Activated CD4-positive, alpha-beta T cell treated with anti-CD3 and anti-CD28 coated beads, Interleukin-2, Interleukin-4, amounts not matched to agents 100 ng/mL and 50 ng/mL, durations not matched to agents 16 hours and 8 hours (primary cell): ENCODE results near the gene THEMIS2.
"Not testable (repeated sequence)": the region's sequence is repeated elsewhere in the genome, so short reads cannot be mapped to it uniquely, and the experiment has no call there.

Experiments used
- DNase-seq: peaks from one replicate; pipeline ENCODE4 v3.0.0-alpha.2; 2020; ENCODE audit warnings: low spot score

The THEMIS2 gene

DNA sequence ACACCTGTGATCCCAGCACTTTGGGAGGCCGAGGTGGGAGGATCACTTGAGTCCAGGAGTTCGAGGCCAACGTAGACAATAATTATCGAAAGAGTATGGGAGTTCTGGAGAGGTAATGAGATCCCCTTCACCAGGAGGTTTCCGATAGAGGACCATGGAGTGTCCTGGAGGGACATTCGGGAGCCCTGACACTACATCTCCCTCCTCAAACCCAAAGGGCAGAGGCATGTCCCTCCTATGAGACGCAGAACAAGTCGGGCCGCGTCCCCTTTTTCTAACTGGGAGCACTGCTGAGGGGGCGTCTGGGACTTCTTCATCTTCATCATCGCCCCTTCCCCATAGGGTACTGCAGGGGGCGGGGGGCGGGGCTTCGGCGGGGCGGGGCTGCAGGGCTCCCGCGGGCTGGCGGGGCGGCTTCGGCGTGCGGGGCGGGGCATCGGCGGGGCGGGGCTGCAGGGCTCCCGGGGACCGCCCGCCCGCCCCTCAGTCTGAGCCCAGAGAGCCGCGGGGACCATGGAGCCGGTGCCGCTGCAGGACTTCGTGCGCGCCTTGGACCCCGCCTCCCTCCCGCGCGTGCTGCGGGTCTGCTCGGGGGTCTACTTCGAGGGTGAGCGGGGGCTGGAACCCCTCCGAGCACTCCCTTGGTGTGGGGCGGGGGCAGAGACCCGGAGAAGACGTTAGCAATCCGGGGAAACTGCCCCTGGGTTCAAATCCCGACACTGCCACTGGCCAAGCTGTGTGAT is at the start of gene THEMIS2:
Gene THEMIS2 (plus strand): TSS at position 486 of the 743 bp plus-strand sequence. CDS start 28 bp downstream, at position 514.
- DNase-seq, result peak; percentile 73

DNA sequence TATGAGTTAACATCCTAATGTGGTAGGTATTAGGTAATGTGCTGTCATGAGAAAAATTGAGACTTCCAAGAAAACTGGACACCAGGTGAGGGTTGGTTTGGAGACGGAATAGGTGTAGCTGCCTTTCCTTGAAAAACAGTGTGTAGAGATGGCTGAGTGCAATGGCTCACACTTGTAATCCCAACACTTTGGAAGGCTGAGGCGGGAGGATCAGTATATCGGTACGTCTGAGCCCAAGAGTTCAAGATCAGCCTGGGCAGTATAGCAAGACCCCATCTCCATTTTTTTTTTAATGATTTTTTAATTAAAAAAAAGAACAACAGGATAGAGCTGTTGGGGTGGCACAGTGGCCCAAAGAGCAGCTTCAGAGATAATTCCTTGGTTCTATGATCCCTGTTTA is 48.6 kb upstream of the THEMIS2 start:
- no peak for DNase-seq

DNA sequence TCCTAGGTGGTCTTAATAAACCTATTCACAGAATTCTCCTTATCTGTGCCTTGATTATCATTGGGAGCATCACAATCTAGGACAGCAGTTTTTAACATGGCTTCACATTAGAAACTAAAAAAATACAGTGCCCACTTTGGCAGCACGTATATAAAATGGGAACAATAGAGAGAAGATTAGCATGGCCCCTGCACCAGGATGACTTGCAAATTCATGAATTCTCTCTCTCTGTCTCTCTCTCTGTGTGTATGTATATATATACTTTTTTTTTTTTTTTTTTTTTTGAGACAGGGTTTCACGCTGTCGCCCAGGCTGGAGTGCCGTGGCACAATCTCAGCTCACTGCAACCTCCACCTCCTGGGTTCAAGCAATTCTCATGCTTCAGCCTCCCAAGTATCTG is 47.9 kb upstream of the THEMIS2 start:
- no peak for DNase-seq

DNA sequence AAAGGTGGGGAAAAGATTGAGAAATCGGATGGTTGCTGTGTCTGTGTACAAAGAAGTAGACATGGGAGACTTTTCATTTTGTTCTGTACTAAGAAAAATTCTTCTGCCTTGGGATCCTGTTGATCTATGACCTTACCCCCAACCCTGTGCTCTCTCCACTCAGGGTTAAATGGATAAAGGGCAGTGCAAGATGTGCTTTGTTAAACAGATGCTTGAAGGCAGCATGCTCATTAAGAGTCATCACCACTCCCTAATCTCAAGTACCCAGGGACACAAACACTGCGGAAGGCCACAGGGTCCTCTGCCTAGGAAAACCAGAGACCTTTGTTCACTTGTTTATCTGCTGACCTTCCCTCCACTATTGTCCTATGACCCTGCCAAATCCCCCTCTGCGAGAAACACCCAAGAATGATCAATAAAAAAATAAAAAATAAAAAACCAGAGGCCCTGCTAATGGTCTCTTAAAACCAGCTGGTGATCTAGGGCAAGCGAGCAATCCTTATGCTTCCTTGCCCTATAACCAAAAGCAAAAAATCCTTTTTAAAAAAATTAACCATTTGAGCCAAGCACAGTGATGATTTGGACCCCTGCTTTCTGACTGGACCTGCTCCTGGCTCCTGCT is 42.9 kb upstream of the THEMIS2 start:
- not testable (repeated sequence) for DNase-seq

DNA sequence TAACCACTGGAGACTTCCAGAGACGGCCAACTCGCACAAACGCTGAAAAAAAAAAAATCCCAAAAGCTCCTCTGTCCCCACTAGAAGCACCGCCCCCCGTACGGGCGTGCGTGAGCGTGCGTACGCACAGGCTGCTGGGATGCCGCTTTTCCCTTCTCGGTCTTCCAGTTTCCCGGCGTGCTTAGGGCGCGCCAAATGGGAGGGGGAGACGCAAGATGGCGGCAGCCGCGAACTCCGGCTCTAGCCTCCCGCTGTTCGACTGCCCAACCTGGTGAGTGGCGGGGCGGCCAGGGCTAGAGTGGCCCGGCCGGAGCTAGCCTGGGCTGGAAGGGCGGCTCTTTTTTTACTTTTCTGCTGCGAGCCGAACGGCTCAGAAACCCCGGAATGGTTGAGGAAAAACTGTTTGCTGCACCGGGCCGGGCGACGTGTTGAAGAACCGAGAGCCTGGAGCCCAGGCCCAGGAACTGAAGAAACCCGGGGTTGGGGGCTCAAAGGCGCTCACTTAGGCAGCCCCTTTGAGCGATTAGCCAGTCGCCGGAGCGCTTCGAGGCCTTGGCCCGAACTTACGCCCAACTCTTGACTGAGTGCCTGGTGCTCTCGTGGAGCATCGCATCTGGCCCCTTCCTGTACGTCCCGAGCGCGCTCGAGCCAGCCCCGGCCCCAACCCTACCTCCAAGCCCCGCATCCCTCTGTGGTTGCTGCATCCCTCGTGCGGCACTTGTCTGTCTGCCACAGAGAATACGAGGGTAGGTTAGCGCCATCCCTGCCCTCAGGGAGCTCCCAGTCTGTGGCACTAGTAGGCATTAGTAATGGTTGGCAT is 41.5 kb upstream of the THEMIS2 start, which contains the start of gene PPP1R8:
Gene PPP1R8 (plus strand): TSS at position 162 of the 820 bp plus-strand sequence. CDS start 54 bp downstream, at position 216.
- DNase-seq, result peak; percentile 95

DNA sequence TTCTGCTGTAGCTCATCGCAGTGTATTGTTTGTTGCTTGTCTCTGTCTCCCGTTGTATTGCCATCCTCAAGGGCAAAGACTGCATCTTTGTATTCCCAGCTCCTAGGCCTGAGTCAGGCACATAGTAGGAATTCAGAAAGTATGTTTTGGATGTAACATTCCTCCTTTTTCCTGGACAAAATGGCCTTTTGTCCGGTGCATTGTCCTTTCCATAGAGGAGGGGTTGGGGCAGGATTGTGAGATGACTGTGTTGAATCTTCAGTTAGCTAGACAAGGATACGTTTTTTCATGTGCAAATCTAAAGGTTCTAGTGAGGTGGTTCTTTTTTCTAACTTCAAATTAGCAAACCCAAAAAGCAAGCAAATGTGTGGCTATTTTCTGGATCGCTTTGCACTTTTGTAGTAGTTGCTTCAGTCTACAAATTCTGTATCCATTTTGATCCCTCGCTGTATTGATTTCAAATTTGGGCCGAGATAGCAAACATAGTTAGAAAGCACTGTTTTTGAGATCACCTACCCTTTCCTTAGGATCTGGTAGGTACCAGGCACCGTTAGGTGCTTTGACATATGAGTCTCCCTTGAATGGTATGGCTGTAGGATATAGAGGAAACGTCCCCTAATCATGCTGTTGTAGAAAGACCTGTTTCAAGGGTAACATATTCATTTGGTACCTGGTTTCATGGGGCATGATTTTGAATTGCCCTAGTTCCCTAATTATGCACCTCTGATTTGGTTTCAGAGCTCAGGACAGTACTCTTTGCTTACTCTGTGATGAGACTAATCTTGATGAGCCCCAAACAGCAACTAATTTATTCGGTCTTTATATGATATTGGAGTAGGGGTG is 40.6 kb upstream of the THEMIS2 start:
- no peak for DNase-seq

DNA sequence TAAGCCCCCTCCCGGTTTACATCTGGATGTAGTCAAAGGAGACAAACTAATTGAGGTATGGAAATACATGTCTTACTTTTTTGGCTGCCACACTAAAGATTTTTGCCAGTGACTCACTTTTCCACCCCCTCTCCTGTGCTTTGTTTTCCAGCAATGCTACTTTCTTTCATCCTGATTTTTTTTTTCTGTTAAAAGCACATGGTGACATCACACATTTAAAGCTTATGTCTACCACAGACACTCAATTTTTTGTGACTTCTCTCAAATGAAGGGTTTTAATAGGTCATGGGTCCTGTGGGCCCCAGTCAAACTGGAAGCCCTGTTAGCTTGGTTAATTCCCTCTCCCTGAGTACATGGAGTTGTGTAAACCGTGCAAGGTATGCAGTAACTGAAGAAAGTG is 39.6 kb upstream of the THEMIS2 start:
- no peak for DNase-seq

DNA sequence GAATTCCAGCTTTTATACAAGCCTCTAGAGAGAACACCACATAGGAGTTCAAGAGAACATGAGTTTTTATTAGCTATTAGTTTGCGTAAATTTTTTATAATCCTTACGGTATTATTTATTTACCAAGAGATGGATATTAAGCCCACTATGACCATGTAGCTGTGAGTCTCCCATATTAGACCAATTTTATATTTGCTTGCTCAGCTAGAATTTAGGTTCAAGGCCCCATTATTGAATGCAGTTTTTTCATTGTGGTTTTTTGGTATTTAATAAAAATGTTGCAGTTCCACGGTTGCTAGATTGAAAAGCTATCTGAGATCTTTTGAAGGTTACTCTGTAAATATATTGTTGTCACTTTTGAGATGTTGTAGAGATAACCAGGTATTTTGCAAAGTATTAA is 38.9 kb upstream of the THEMIS2 start:
- DNase-seq, result no peak

DNA sequence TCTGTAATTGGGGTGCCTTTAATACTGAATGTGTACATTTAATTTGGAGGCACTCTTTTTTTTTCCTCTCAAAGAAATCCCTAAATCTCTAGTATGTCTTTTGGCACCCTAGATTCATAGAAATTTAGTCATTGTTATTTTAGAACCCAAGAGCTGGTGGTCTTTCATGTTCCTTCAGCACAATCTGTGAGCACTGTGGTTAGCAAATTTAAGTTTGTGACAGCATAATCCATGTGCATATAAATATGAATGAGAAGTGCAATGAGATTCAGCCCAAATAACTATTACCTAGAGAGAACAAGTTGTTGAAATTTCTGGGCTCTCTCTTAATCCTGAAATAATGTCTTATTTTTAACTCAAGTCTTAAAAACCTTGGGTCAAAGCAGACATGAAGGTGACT is 37.3 kb upstream of the THEMIS2 start:
- no peak for DNase-seq

DNA sequence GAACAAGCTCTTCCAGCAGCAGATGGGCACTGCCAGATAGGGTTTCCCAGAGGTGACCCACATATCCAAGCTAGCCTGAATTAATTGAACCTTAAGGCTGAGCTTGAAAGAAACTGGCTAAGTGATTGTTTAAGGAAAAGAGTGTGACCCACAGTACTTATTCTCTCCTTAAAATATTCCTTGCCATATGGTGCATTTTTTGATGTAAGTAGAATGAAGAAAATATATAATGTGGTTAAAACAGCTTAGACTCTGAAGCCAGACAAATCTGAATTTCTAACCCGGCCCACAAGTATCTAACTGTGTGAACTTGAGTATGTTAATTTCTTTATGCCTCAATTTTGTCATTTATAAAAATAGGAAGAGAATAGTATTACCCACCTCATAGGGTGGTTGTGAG is 36.8 kb upstream of the THEMIS2 start:
- no peak for DNase-seq

DNA sequence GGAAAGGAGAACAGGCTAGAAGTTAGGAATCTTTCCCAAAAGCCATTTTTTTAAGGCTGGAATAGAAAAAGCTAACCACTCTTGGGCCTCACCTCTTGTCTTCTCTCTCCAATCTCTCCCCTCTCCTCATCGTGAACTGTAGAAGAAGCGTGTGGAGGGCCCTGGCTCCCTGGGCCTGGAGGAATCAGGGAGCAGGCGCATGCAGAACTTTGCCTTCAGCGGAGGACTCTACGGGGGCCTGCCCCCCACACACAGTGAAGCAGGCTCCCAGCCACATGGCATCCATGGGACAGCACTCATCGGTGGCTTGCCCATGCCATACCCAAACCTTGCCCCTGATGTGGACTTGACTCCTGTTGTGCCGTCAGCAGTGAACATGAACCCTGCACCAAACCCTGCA is 22.4 kb upstream of the THEMIS2 start:
- DNase-seq, result no peak

DNA sequence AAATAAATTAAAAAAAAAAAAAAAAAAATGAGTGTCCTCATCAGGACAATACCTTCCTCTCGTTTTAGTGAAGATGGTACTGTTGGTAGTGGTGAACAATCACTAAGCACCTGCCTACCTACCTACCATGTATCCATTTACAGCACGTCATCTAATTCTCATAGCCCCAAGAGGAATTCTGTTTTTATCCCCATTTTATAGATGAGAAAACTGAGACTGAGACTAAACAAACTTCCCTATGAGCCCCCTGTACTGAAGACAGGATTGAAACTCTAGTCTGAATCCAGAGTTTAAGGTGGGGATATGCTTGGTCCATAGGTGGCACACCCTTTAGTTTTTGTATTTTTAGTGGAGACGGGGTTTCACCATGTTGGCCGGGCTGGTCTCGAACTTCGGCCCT is 17.3 kb upstream of the THEMIS2 start:
- DNase-seq, result no peak

DNA sequence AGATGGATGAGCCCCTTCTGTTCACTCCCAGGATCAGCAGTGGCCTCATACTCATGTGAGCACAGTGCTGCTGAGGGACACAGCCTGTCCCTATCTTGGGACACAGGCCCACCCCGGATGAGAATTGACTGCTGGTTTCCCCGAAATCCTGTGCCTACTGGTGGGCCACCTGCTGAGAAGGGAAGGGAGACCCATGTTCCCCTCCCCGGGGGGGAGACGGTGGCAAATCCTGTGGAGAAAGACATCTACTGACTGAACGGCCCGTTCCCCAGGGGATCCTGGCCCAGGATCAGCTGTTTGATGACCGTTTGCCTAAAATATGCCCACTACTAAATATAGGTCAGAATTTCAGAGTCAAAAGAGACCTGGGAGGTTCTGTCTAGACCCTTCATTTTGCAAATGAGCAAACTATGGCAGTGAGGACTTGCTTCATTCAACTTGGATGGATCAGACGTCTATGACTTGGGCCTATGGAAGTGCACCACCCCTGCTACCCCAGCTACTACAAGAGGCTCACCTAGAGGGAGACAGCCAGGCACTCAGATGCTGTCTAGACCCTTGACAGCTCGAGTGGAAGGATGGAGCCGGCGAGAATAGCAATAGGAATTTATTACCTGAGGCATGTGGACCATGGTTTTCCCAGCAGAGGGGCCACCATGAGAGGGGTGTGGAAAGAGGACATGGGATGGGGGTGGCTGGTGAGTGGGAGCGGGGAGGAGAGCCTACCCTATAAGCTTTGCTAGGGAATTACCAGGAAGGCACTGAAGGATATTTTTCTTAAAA is 15.6 kb upstream of the THEMIS2 start:
- DNase-seq, result no peak

DNA sequence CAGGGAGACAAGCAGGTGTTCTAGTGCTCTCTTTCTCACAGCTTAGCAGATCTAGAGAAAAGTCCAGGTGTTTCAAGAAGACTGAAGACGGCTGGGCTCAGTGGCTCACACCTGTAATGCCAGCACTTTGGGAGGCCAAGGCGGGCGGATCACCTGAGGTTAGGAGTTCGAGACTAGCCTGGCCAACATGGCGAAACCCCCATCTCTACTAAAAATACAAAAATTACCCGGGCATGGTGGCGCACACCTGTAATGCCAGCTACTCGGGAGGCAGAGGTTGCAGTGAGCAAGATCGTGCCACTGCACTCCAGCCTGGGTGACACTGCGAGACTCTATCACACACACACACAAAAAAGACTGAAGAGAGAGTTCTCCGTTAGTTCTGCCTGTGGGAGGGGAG is 14.8 kb upstream of the THEMIS2 start:
- not testable (repeated sequence) for DNase-seq

DNA sequence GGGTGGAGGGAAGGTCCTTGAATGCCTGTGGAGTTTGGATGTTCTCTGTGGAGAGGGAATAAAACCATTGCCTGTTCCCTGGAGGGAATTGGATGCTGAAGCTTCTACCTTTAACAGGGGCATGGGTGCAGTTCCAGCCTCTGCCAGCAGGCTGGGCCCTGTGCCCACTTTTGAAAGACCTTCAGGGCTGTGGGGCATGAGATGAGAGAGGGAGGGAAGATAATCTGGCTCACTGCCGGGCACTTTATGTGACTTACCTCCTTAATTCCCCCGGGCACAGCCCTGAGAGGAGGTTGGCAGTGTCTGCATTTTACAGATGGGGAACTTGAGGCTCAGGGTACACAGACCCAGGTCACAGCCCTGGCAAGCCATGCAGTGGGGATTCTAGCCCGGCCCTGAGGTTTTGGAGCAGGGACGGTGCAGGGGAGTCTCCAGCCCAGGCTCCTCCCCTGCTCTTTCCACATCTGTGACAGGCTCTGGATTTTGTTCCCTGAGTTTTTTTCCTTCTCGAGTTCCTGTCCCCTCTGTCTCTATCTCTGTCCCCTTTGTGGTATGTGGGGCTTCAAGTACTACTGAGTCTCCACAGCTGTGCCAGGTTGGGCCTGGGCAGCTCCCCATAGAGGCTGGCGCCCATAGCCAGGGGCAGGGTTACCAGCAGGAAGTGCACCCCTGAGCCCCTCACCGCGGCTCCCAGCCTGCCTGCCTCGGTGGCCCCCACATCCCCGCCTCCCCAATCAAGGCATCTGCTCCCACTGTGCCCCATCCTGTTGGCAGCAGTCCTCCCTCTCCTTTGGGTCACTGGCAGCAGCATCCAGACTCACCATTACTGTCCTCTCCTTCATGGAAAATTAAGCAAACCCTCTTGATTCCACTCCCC is 14.0 kb upstream of the THEMIS2 start:
- peak; percentile 80 for DNase-seq

DNA sequence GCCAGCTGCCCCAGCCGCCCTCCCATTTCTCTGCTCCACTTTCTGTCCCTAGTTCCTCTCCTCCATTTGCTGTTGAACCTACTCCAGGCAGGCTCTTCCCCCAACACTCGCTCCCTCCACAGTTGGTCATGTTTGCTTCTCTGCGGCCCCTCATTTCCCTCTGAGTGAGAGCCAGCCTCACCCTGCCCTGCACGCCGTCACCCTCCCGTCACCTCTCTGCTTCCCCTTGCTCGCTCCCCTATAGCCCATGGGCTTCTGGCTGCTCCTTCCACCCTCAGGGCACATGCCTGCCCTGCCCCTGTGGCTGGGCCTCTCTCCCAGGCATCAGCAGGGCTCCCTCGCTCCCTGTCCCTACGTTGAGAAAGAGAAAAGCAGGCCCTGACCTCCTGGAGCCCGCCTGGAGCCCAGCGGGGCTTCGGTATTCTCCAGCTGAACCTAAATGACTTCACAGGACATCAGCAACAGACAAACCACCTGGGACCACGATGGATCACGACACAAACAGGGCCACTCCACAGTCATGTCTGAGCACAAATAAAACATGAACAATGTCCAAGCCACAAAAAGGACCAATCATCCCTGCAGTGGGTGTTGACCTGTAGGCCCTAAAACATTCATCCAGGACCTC is 13.3 kb upstream of the THEMIS2 start:
- DNase-seq, result no peak

DNA sequence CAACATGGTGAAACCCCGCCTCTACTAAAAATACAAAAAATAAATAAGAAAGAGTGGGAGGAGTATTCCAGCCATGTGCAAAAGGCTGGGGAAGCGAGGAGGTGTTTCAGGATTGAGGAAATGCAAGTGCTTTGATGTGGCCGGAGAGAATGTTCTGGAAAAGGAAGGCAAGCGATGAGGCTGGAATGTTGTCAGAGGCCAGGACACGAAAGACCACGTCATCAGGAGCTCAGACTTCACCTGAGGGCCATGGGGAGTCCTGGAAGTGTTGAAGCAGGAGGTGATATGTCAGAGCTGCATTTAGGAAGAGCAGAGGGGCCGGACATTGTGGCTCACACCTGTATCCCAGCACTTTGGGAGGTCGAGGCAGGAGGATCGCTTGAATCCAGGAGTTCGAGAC is 10.9 kb upstream of the THEMIS2 start:
- no peak for DNase-seq

DNA sequence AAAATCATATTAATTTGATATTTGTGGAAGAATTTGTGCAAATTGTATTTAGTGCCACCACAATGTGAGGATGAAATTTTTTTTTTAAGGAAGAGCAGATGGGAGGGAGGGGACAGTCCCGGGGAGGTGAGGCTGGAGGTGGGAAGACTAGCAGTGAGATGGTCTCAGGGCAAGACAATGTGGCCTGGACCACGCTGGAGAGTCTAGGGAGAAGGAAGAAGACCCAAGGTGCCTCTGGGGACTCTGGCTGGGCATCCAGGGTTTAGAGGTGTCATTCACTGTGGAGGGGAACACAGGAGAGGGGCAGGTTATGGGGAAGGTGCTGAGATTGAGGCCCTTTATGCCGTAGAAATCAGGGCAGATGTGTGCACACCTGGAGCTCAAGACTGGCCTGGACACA is 10.3 kb upstream of the THEMIS2 start:
- no peak for DNase-seq

DNA sequence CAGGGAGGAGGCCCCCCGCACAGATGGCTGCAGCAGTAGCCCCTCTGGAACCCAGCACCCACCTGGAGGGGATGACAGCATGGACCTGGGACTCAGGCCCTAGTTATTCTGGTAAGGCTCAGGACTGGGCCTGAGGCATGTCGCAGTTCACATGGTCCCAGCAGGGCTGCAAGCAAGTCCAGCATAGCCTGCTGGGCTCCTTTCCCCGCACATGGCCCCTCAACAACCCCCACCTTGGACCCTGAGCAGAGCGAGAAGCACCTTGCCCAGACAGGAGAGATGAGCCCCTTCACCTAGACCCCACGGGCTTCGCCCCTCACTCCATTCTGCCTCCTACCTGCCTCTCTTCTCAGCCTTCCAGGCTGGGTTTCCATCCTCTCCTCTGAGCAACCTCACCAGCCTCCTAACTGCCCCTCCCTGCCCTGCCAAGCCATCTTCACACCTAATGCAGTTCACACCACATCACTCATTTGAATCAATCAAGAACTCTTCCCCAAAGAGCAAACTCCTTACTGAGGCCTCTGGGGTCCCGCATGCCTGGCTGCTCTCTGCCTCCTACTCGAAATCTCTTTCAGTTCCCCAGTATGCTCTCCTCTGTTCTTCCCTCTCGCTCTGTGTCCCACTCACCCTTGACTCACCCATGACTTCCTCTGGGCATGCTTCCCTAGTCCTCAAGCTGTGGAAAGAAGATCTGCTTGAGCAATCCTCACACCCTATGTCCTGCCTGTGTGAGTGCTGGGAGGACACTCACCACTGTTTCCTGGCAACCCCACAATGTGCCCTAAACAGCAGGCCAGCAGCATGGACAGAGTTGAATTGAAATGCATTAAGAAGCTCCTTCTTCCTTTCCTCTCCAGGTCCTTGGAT is 9.4 kb upstream of the THEMIS2 start:
- DNase-seq, result no peak
